HCT116 (cell line): ENCODE data around the gene OR4A15. TPM values are rescaled to one million over a fixed set of nuclear protein-coding genes. Genes with fewer than 3 reads are reported as not detected.

Source experiments
- ATAC-seq: fragments of 200-7000 bp; cut with Tn5 transposase; 2 replicates; pipeline ENCODE4 v1.9.1; 2020; ENCODE audit warnings: mild to moderate bottlenecking, moderate library complexity
- BruUV-seq: library from RNA; stranded (reverse); fragments of 400-500 nt; replicated peaks from 2 replicates; lab custom pipeline; 2021; lab: Mats Ljungman, UMichigan
- CTCF ChIA-PET: fragments of 300-600 bp; sonication (Branson Sonifier 250); formaldehyde crosslinking; loops from one replicate; lab custom pipeline; 2021; ENCODE audit warnings: antibody characterized with exemption; lab: Charles Lee
- POLR2A ChIA-PET: fragments of 300-600, 350-600 bp; sonication (Branson Sonifier 250); formaldehyde crosslinking; loops from one replicate; lab custom pipeline; 2021; ENCODE audit warnings: antibody characterized with exemption; lab: Charles Lee
- RAD21 ChIA-PET, 2 experiments: fragments of 300-600 bp; sonication (Branson Sonifier 250); formaldehyde crosslinking; loops; one replicate each; lab custom pipeline; 2023; ENCODE audit warnings: low total read pairs in 2 of 2; ENCODE audit not compliant: uncharacterized antibody in 2 of 2, unreplicated experiment in 2 of 2, low non-redundant PET in 1 of 2; lab: Charles Lee
- DNase-seq: peaks from one replicate; pipeline ENCODE4 v3.0.0-alpha.2; 2010; ENCODE audit warnings: low read depth, low spot score
- H2AFZ ChIP-seq: fragments of 200-600 bp; shearing (Covaris generic), sonication (generic); 2 replicates; pipeline ENCODE4 v1.6.1; 2017; ENCODE audit warnings: low read depth, mixed run types, mixed read lengths, antibody characterized with exemption, low read length; ENCODE audit not compliant: poor library complexity, severe bottlenecking
- H3K27ac ChIP-seq: 2 replicates; pipeline ENCODE4 v1.5.1; 2012; ENCODE audit warnings: low read depth, low read length
- H3K27me3 ChIP-seq: fragments of 200-600 bp; sonication (generic); 2 replicates; pipeline ENCODE4 v1.6.1; 2016; ENCODE audit warnings: mixed run types, low read length, mixed read lengths; ENCODE audit not compliant: insufficient read depth
- H3K36me3 ChIP-seq, 2 experiments: fragments of 200-500 bp in 1 of 2; fragments of 200-600 bp in 1 of 2; sonication (Bioruptor generic) in 1 of 2; sonication (generic) in 1 of 2; 2 replicates each; pipeline versions ENCODE4 v1.5.1 to v1.6.1; 2014 to 2016; ENCODE audit warnings: low read length in 2 of 2, inconsistent platforms in 1 of 2, mixed read lengths in 1 of 2, mixed run types in 1 of 2; ENCODE audit not compliant: insufficient read depth in 2 of 2, control insufficient read depth in 1 of 2
- H3K4me1 ChIP-seq, 2 experiments: fragments of 200-600 bp in 1 of 2; sonication (generic) in 1 of 2; 2 replicates each; pipeline versions ENCODE4 v1.5.1 to v1.6.1; 2012 to 2017; ENCODE audit warnings: low read length in 2 of 2, inconsistent platforms in 1 of 2, mild to moderate bottlenecking in 1 of 2, mixed read lengths in 1 of 2, mixed run types in 1 of 2, moderate library complexity in 1 of 2; ENCODE audit not compliant: insufficient read depth in 2 of 2, control insufficient read depth in 1 of 2
- H3K4me2 ChIP-seq: fragments of 200-600 bp; sonication (generic); 2 replicates; pipeline ENCODE4 v1.6.1; 2017; ENCODE audit warnings: mixed run types, low read length, mixed read lengths
- H3K4me3 ChIP-seq, 2 experiments: fragments of 200-600 bp in 1 of 2; sonication (generic) in 1 of 2; replicated peaks in 1 of 2; 2 replicates each; pipeline ENCODE4 v1.5.1; 2011 to 2016; ENCODE audit warnings: low read length in 2 of 2, control low read depth in 1 of 2, low read depth in 1 of 2, mild to moderate bottlenecking in 1 of 2, mixed read lengths in 1 of 2, mixed run types in 1 of 2
- H3K79me2 ChIP-seq: fragments of 200-600 bp; sonication (generic); 2 replicates; pipeline ENCODE4 v1.6.1; 2017; ENCODE audit warnings: mild to moderate bottlenecking, mixed run types, low read length, moderate library complexity, mixed read lengths; ENCODE audit not compliant: insufficient read depth
- H3K9ac ChIP-seq: fragments of 200-600 bp; sonication (generic); 2 replicates; pipeline ENCODE4 v1.6.1; 2016; ENCODE audit warnings: low read length, mixed read lengths
- H3K9me2 ChIP-seq: fragments of 200-600 bp; sonication (generic), shearing (Covaris generic); 2 replicates; pipeline ENCODE4 v1.6.1; 2017; ENCODE audit warnings: mixed run types, mild to moderate bottlenecking, moderate library complexity; ENCODE audit not compliant: insufficient read depth
- H3K9me3 ChIP-seq, 2 experiments: fragments of 200-500 bp in 1 of 2; fragments of 200-600 bp in 1 of 2; sonication (Bioruptor generic) in 1 of 2; sonication (generic) in 1 of 2; 2 replicates each; pipeline ENCODE4 v1.6.1; 2014 to 2017; ENCODE audit warnings: low read length in 2 of 2, mixed read lengths in 2 of 2, inconsistent platforms in 1 of 2, low read depth in 1 of 2, mild to moderate bottlenecking in 1 of 2, mixed run types in 1 of 2, moderate library complexity in 1 of 2; ENCODE audit not compliant: control insufficient read depth in 1 of 2, insufficient read depth in 1 of 2
- H4K20me1 ChIP-seq: fragments of 200-600 bp; sonication (generic), shearing (Covaris generic); 2 replicates; pipeline ENCODE4 v1.6.1; 2017; ENCODE audit warnings: mixed run types, mild to moderate bottlenecking, moderate library complexity; ENCODE audit not compliant: insufficient read depth
- CBX3 ChIP-seq: IDR thresholded peaks from 2 replicates; pipeline ENCODE4 v1.6.1; 2012; ENCODE audit warnings: low read depth
- CEBPB ChIP-seq: IDR thresholded peaks from 2 replicates; pipeline ENCODE4 v1.6.1; 2012; ENCODE audit warnings: low read depth
- ELF1 ChIP-seq: IDR thresholded peaks from 2 replicates; pipeline ENCODE4 v1.6.1; 2012; ENCODE audit warnings: low read depth, borderline replicate concordance
- EZH2phosphoT487 ChIP-seq: fragments of 200-600 bp; IDR thresholded peaks from 2 replicates; pipeline ENCODE4 v1.6.1; 2018; ENCODE audit warnings: antibody characterized with exemption, borderline replicate concordance
- RAD21 ChIP-seq: IDR thresholded peaks from 2 replicates; pipeline ENCODE4 v1.6.1; 2012; ENCODE audit warnings: low read depth, mild to moderate bottlenecking
- YY1 ChIP-seq: IDR thresholded peaks from 2 replicates; pipeline ENCODE4 v1.6.1; 2011; ENCODE audit warnings: low read length, low read depth, moderate library complexity, mild to moderate bottlenecking; ENCODE audit not compliant: insufficient replicate concordance; ENCODE audit errors: extremely low read depth
- intact Hi-C: fragments of 100-400 bp; cut with micrococcal nuclease; formaldehyde crosslinking; loops from 2 replicates; pipeline ENCODE4 v1.10.0; 2022
- total RNA-seq: library from RNA; stranded (reverse); gene quantifications from one replicate; pipeline ENCODE4 v1.2.1, GENCODE V29; 2021; ENCODE audit not compliant: unreplicated experiment
- TF ChIP-seq, protein P1 (sequence below), 3 experiments: fragments of 200-600 bp in 1 of 3; sonication (generic) in 1 of 3; IDR thresholded peaks in 2 of 3; conservative IDR thresholded peaks in 1 of 3; 2 replicates each; pipeline ENCODE4 v1.5.1; 2012 to 2017; ENCODE audit warnings: low read depth in 2 of 3, low read length in 2 of 3, antibody characterized with exemption in 1 of 3, borderline replicate concordance in 1 of 3, control low read depth in 1 of 3, mild to moderate bottlenecking in 1 of 3, mixed read lengths in 1 of 3, mixed run types in 1 of 3, moderate library complexity in 1 of 3; ENCODE audit not compliant: insufficient read depth in 1 of 3

Gene OR4A15
- total RNA-seq, 1 experiment from 2014 or later = not detected

DNA sequence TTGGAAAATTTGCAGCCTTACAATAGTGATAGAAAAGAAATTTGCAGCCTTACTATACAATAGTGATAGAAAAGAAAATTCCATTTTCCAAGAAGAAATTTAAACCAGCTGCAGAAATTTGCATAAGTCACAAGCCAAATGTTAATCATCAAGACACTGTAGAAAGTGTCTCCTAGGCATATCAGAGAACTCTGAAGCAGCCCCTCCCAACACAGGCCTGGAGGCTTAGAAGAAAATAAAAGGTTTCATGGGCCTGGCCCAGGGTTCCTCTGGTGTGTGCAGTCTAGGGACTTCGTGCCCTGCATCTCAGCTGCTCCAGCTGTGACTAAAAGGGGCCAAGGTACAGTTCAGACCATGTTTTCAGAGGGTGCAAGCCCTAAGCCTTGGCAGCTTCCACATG is 18.7 kb upstream of the OR4A15 start:
- RAD21 ChIA-PET = no interaction called here
- CTCF ChIA-PET = no interaction called here
- ATAC-seq (no peak), DNase-seq (no peak)
- intact Hi-C loops = no loop called here
- H3K9ac ChIP-seq = no peak overlapping the region
- H3K9me2 ChIP-seq = no peaks in the 10 kb centered on the region
- no peaks in the 10 kb centered on the region for H3K4me1 ChIP-seq
- H2AFZ ChIP-seq = no peak overlapping the region
- no peaks in the 10 kb centered on the region for H4K20me1 ChIP-seq
- H3K36me3 ChIP-seq = no peaks in the 10 kb centered on the region
- POLR2A ChIA-PET = no interaction called here
- BruUV-seq = no TSS peak
- no peak overlapping the region for H3K27ac ChIP-seq
- H3K4me3 ChIP-seq = no peak overlapping the region
- H3K4me2 ChIP-seq = no peak overlapping the region
- H3K27me3 ChIP-seq = no peaks in the 10 kb centered on the region
- TF ChIP-seq CEBPB (no peak), YY1 (no peak), EZH2phosphoT487 (no peak), ELF1 (no peak)
- TF ChIP-seq, all 23 proteins: peak for 0
- Histone ChIP-seq H3K9me3 (peaks cover 3 to 6% of the 10 kb centered on the region in 2 experiments; a peak in 1 of 4 replicates), H3K79me2 (no peaks in the 10 kb centered on the region)

DNA sequence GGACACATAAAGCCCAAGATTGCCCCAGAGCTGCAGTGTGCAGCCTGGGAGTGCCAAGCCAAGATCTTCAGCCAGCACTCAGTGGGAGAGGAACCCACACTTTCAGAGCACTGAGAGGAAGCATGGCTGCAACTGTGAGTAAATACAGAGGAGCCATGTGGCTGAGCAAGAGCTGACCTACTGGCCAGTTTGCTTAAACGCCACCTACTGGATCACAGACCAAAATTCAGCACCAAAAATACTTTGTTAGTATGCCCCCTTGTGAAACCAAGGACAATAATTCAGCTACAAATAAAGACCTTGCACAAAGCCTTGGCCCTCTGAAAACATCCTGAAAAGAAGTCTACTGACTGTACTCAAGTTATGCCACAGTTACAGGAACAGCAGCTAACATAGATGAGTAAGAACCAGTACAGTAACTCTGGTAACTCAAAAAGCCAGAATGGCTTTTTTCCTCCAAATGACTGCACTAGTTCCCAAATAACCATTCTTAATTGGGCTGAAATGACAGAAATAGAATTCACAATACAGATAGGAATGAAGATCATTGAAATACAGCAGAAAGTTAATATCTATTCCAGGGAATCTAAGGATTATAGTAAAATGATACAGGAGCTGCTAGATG is 10.1 kb upstream of the OR4A15 start:
- peaks cover 0 to 23% of the 10 kb centered on the region in 2 experiments; a peak in 2 of 4 replicates for H3K9me3 ChIP-seq
- CTCF ChIA-PET = no interaction called here
- no peak overlapping the region for H3K9ac ChIP-seq
- no peak overlapping the region for H3K27ac ChIP-seq
- H3K4me2 ChIP-seq = no peak overlapping the region
- ATAC-seq (no peak), DNase-seq (no peak)
- H2AFZ ChIP-seq = no peak overlapping the region
- no TSS peak for BruUV-seq
- intact Hi-C loops = no loop called here
- RAD21 ChIA-PET = no interaction called here
- POLR2A ChIA-PET = no interaction called here
- H3K4me3 ChIP-seq = no peak overlapping the region
- peak; percentile 19; the same call in 1 of the 2 replicates for TF ChIP-seq RAD21
- TF ChIP-seq CBX3 = no peak
- TF ChIP-seq, protein P1, sequence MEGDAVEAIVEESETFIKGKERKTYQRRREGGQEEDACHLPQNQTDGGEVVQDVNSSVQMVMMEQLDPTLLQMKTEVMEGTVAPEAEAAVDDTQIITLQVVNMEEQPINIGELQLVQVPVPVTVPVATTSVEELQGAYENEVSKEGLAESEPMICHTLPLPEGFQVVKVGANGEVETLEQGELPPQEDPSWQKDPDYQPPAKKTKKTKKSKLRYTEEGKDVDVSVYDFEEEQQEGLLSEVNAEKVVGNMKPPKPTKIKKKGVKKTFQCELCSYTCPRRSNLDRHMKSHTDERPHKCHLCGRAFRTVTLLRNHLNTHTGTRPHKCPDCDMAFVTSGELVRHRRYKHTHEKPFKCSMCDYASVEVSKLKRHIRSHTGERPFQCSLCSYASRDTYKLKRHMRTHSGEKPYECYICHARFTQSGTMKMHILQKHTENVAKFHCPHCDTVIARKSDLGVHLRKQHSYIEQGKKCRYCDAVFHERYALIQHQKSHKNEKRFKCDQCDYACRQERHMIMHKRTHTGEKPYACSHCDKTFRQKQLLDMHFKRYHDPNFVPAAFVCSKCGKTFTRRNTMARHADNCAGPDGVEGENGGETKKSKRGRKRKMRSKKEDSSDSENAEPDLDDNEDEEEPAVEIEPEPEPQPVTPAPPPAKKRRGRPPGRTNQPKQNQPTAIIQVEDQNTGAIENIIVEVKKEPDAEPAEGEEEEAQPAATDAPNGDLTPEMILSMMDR (IDR thresholded peaks at IDR 0.05 in 2 of 3, conservative IDR thresholded peaks at IDR 0.05 in 1 of 3; ENCODE audit: borderline replicate concordance in 1 of 3, insufficient read depth in 1 of 3, low read depth in 2 of 3, low read length in 2 of 3) = peak; percentile 22 to 38 (median 31); a peak in 4 of 6 replicates
- H4K20me1 ChIP-seq = no peaks in the 10 kb centered on the region
- no peaks in the 10 kb centered on the region for H3K9me2 ChIP-seq
- H3K36me3 ChIP-seq = no peaks in the 10 kb centered on the region
- H3K4me1 ChIP-seq = no peaks in the 10 kb centered on the region
- H3K79me2 ChIP-seq = no peaks in the 10 kb centered on the region
- no peaks in the 10 kb centered on the region for H3K27me3 ChIP-seq
